Activated CD4-positive, CD25-positive, alpha-beta regulatory T cell treated with anti-CD3 and anti-CD28 coated beads, Interleukin-2, amount 50 U/mL, for 16 hours (primary cell): ENCODE results near the gene PALB2.

Experiments
- DNase-seq: peaks from one replicate; pipeline ENCODE4 v3.0.0-alpha.2; 2020; ENCODE audit warnings: low read depth, low spot score

The PALB2 gene

DNA sequence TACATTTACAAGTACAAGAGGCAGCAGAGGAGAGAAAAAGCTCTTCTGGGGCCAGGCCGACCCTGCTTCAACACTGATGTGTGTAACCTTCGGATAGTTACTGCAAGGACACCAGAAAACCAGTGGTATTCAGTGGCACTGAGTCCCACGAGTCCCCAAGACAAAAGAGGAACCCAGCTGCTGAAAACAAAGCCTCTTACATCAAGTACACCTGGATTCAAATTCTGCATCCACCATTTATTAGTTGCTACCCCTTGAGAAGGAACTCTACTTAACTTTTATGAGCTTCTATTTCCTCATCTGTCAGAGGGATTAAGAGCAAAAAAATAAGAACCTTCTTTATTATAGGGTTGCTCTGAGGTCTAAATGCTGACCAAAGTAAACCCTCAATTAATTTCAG lies 86.6 kb downstream of the PALB2 start:
- no peak for DNase-seq
